ENCODE measurements around the gene LRRC74B. TPM values are rescaled to one million over a fixed set of nuclear protein-coding genes. Genes with fewer than 3 reads are reported as not detected.

Gene LRRC74B
- total RNA-seq, 2 donors from 2014 or later = not detected

DNA sequence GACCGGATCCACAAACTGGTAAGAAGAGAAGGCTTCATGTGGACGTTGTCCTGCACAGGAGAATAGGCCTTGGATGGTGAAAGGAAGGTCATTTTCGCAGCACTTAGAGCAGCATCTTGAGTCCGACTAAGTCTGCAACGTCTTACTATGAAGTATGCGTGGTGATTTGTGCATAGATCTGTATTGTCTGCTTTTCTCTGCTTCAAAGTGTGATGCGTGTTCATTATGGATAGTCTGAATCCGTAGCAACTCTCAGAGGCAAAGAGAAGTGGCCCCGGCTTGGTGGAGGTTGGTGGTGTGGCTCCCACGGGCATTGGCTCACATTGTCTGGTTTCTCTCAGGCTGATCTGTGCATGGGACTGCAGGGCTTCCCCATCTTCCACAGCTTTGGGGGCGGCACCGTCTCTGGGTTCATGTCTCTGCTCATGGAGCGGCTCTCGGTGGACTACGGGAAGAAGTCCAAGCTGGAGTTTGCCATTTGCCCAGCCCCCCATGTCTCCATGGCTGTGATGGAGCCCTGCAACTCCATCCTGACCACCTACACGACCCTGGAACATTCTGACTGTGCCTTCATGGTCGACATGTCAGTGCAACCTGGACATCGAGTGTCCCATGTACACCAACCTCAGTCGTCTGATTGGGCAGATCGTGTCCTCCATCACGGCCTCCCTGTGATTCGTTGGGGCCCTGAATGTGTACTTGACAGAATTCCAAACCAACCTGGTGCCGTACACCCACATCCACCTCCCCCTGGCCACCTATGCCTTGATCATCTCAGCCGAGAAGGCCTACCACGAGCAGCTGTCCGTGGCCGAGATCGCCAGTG, 21.5 kb downstream of the LRRC74B start:
- H3K27ac ChIP-seq = no peak overlapping the region
- no peaks in the 10 kb centered on the region for H3K36me3 ChIP-seq
- intact Hi-C loops (cut with DNase I) = no loop called here
- no peak overlapping the region for H3K4me3 ChIP-seq
- DNase-seq = no peak
- TF ChIP-seq CTCF (IDR thresholded peaks at IDR 0.05) = no peak
- H3K4me1 ChIP-seq = no peaks in the 10 kb centered on the region
- no peaks in the 10 kb centered on the region for H3K9me3 ChIP-seq
- H3K9ac ChIP-seq (ENCODE audit: low read depth in 2 of 2, low read length in 2 of 2) = no peak overlapping the region
- no peaks in the 10 kb centered on the region for H3K27me3 ChIP-seq

DNA sequence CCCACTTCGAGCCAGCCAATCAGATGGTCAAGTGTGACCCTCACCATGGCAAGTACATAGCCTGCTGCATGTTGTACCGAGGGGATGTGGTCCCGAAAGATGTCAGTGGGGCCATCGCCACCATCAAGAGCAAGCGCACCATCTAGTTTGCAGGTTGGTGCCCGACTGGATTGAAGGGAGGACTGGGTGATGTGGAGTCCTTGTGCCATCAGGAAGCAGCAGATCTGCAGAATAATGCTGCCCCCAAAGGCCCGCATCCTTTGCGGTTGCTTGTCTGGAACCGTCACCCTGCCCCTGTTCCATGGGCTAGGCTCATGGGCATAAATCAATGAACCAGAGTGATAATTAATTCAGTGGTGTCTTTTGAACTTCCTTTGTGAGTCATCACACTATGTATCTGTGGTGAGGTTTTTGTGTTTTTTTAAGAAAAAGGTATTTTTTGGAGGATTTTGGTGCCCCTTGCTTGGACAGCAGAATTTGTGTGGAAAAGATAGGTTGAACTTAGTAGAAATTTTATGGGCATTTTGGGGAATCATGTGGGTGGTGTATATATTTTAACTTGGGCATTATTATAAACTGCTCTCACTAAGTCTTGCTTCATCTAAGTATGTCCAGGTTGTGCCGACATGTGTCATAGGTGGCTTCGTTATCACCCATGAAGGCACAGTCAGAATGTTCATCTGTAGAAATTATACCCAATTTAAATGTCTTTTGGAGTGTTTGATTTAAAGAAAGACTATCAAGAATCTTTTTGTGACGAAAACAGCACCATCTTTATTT, 22.3 kb downstream of the LRRC74B start:
- Histone ChIP-seq H3K4me3 (no peak overlapping the region), H3K27me3 (no peaks in the 10 kb centered on the region), H3K27ac (no peak overlapping the region), H3K9ac (ENCODE audit: low read depth in 2 of 2, low read length in 2 of 2) (no peak overlapping the region), H3K4me1 (no peaks in the 10 kb centered on the region), H3K36me3 (no peaks in the 10 kb centered on the region), H3K9me3 (no peaks in the 10 kb centered on the region)
- intact Hi-C loops (cut with DNase I) = no loop called here
- DNase-seq = no peak
- TF ChIP-seq CTCF (IDR thresholded peaks at IDR 0.05) = no peak

DNA sequence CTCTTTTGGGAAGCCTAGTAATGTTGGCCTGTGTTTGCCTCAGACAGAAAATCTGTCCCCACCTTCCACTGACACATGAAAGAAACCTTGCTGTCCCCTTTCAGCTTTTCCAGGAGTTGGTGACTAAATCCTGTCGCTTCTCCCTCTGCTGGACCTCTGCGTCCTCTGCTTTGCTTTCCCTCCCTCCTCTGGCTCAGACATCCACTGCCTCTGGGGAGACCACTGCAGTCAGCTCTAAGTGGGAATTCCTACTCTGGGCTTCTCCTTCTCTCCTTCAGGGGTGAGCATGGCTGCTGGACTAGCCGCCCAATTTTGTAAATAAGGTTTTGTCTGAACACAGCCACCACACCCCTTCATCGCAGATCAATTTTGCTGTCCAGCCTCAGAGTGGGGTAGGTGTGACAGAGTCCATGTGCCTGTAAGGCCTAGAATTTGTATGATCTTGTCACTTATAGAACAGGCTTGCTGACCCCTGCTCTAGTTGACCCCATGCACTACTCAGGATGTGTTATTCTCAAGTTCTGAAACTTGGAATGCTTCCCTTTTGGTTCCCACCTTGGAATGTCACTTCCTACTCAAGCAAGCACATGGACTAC, 23.0 kb downstream of the LRRC74B start:
- TF ChIP-seq CTCF (IDR thresholded peaks at IDR 0.05) = no peak
- DNase-seq = no peak

DNA sequence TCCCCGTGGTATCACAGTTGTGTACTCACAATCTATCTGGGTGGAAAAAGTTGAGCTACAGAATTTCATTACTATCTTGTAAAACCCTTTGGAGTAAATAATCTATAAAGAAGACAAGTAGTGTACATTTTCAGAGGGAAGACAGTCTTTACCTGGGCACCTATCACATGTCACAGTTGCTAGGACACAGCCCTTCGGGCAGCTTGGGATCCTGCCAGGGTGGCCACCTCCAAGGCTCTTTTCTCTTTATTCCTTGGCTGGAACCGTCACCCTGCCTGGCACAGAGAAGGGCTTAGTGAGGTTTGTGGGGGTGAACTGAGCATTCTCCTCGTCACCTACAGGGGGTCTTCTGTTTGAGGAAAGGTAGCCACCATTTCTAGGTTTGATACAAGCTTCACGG, 23.6 kb downstream of the LRRC74B start:
- no peak for DNase-seq
- H3K4me1 ChIP-seq = no peaks in the 10 kb centered on the region
- no peaks in the 10 kb centered on the region for H3K27me3 ChIP-seq
- H3K9me3 ChIP-seq = no peaks in the 10 kb centered on the region
- H3K27ac ChIP-seq = no peak overlapping the region
- intact Hi-C loops (cut with DNase I) = no loop called here
- no peak for TF ChIP-seq CTCF (IDR thresholded peaks at IDR 0.05)
- H3K9ac ChIP-seq (ENCODE audit: low read depth in 2 of 2, low read length in 2 of 2) = no peak overlapping the region
- H3K4me3 ChIP-seq = no peak overlapping the region
- H3K36me3 ChIP-seq = no peaks in the 10 kb centered on the region

More for the DNA sequence above, 23.0 kb downstream of the LRRC74B start:
- H3K4me3 ChIP-seq = no peak overlapping the region
- H3K4me1 ChIP-seq = no peaks in the 10 kb centered on the region
- intact Hi-C loops (cut with DNase I) = no loop called here
- H3K27ac ChIP-seq = no peak overlapping the region
- no peaks in the 10 kb centered on the region for H3K9me3 ChIP-seq
- no peaks in the 10 kb centered on the region for H3K27me3 ChIP-seq
- no peaks in the 10 kb centered on the region for H3K36me3 ChIP-seq
- no peak overlapping the region for H3K9ac ChIP-seq (ENCODE audit: low read depth in 2 of 2, low read length in 2 of 2)

Data from colonic mucosa (tissue), 4 donors.